ENCODE measurements around the gene PTPN22.
"Not testable (repeated sequence)": the region's sequence is repeated elsewhere in the genome, so short reads cannot be mapped to it uniquely, and the experiment has no call there.

Gene PTPN22

DNA sequence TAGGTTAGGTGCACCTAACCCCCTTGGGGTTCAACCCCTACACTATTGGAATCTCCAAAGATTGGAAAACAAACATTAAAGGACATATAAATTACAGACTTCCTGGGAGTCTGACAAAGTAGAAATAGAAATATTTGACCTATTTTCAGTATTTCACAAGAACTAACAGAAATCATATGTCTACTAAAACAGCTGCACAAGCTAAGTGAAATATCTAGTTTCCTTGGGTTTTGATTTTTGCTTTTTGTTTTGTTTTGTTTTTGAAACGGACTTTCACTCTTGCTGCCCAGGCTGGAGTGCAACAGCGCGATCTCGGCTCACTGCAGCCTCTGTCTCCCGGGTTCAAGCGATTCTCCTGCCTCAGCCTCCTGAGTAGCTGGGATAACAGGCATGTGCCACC, 18.8 kb downstream of the PTPN22 start:
- not testable (repeated sequence) for DNase-seq

DNA sequence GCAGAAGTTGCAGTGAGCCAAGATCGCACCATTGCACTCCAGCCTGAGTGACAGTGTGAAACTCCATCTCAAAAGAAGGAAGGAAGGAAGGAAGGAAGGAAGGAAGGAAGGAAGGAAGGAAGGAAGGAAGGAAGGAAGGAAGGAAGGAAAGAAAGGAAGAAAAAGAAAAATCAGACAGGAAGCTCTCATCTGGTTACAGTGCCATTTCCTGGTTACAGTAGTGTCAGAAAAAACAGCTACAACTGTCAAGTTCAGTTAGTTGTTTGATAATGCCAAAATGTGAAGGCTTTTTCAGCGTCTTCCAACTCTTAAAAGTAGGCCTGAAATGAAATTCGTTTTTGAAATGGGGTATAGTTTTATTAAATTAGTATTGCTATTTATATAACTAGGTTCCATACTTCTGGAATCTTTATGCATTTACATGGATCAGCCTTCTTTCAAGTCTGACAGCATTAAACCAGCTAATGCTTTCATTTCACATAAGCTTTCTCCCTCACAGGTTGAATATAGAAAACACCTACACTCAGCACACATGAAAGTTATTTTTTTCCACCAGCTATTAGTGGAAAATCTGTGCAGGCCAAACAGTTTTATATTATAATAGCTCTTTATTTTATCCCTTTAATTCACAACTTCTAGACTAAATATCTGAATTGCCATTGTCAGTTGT, 21.2 kb downstream of the PTPN22 start:
- DNase-seq: no peak

DNA sequence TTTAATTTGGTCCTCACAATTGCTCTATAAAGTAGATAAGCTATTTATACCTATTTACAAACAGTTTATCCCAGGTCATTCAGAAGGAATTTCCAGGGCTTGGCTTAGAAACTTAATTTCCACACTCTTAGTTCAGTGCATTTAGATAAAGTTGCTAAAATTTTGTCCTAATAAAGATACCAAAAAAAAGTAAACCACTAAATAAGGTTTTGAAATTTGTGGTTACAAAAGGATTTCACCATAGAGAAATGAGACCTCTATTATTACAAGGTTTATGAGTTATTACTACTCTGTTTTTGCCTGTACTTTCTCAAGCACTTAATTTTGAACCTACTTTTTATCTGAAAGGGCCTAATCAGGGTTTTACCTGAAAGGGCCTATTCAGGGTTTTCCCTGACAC, 22.4 kb downstream of the PTPN22 start:
- DNase-seq: no peak

DNA sequence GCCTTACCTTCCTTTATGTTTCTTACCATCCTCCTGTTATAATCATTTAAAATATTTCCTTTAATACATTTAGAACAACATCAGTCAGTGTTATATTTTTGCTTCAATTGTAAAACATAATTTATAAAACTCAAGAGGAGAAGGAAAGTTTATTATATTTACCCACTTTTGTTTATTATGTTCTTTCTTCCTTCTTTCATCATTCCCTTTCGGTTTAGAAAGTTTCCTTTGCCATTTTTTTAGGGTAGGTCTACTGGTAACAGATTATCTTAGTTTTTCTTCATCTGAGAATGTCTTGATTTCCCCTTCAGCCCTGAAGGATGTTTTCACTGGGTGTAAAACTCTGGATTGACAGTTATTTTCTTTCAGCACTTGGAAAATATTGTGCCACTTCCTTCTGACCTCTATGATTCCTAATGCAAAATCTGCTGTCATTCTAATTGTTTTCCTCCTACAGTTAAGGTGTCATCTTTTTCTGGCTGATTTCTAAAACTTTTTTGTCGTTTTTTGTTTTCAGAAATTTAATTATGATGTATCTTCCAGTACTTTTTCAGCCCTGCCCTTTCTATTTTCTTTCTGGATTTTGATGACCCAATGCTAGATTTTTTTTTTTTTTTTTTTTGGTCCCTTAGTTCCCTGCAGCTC, 25.0 kb downstream of the PTPN22 start:
- DNase-seq: no peak

DNA sequence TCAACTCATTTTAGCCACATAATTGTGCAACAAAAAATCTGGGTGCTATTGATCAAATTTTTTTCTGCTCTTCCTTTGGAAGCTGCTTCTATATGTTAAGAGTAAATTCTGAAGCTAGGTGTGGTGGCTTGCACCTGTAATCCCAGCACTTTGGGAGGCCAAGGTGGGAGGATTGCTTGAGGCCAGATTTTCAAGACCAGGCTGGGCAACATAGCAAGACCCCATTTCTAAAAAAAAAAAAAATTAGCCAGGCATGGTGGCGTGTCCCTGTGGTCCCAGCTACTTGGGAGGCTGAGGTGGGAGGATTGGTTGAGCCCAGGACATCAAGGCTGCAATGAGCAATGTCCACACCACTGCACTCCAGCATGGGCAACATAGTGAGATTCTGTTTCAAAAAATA, 35.0 kb downstream of the PTPN22 start:
- no peak for DNase-seq

DNA sequence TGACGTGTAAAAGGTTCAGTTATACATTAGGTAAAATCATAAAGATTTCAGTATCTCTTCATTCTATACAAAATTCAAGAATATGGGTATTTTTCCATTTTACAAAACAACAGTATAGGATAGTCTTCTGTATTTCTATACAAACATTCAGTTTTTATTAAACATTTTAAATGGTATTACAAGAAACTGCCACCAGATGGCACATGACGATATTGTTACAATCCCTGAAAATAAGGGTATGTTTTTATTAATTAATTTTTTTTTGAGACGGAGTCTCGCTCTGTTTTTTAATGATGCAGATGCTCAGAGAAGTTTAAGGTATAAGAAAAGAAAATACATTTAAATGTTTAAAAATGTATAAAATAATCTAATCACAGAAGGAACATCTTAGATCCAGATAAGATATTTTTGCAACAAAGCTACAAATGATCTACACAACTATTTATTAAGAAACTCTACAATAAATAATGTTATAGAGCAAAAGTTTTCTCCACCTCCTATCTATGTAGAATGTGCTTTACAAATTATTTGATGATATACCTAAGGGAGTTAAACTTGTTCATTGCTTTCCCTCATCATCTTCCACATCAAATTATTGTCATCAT, 35.7 kb downstream of the PTPN22 start:
- DNase-seq: peak in 2 of 51 donors; percentile 5 to 7

DNA sequence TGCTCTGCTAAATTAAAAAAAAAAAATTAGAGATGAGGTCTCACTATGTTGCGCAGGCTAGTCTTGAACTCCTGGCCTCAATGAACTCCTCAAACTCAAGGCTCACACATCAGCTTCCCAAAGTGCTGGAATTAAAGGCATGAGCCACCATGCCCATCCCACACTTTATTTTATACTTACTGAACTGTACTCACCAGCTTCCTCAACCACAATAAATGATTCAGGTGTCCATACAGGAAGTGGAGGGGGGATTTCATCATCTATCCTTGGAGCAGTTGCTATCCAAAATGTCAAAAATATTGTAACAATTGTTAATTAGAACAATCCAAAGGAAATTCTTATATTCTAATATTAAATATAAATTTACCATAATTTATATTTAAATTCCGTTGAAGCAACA, 36.8 kb downstream of the PTPN22 start:
- no peak for DNase-seq

DNA sequence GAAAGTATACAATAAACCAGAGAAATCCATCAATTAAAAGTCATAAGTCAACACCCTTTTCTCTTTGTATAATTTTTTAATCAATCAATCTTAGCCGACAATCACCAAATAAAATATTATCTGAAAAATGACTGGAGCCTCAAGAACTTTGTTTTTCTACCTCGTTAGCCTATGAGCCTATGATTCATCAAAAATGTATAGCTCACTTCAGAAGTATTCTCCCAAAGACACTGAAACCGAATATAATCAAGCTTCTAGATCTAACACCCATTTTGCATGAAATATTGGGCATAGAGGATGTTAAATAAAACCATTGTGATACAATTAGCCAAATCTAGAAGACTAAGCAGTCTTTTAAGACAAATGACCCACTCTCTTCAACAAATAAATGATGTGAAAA, 41.5 kb downstream of the PTPN22 start:
- DNase-seq: no peak

GRCh38 chr1:113821916-113822315, 49.6 kb downstream of the PTPN22 start:
- no peak for DNase-seq

GRCh38 chr1:113818578-113818977, 52.9 kb downstream of the PTPN22 start:
- DNase-seq: no peak

DNA sequence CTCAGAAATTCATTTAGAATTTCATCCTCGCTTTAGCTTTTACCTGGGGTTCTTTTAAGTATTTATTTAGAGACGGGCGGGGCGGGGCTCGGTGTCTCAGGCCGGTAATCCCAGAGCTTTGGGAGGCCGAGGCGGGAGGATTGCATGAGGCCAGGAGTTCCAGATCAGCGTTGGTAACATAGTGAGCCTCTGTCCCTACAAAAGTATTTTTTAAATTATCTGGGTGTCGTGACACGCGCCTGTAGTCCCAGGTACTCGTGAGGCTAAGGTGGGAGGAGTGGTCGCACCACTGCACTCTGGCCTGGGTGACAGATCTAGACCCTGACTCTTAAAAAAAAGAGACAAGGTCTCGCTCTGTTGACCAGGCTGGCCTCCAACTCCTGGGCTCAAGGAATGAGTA, 58.3 kb downstream of the PTPN22 start:
- no peak for DNase-seq

DNA sequence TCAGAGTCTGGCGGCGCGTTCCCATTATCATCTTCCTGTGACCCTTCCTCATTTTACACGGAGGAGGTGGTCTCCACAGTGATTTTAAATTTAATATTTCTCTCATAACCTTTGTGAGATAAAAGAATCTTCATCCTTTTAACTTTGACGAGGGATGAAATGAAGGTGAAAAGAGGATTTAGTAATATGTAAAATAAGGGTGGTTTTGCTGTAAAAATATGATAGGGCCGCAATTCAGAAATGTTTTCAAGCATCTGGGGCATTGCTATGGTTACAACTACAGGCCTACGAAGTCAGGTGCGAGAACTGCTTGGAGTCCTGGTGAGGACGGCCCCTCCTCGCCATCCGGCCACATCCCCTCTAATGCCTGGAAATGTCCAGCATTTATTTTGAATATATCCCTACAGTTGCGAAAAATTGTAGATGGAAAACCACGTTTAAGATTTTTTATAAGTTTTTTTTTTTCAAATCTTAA, 58.8 kb downstream of the PTPN22 start:
- DNase-seq: peak in 13 of 51 donors; percentile 1 to 47 (median 4)

DNA sequence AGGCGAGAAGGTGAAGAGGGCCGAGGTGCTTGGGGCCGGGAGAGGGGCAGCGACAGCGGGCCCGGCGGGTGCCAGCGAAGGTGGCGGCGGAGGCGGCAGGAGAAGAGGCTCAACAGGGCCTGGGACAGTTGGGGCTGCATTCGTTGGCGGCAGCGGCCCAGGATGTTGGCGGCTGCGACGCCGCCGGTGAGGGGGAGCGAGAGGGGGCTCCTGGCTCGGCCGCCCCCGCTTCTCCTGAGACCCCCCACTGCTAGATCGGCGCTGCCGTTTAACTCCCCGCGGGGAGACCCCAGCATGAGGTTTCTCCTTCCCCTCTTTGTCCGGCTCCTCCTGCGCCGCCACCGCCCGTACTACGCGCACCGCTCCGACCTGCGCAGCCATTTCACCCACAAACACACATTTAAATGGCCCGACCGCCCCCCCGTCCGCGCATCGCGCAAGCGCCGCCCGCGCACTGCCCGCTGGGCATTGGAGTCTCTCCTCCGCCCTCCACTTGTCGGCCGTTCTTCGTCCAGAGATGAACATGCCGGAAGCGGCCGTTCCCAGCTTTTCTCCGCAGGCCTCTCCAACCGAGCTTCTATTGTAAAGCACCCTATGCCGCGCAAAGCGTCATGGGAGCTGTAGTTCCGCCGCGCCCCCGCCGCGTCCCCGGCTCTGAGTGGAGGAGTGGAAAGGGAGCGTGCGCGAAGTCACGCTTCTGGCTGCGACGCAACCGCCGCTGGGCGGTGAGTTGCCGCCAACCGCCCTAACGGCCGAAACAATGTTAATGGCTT, 59.4 kb downstream of the PTPN22 start, which contains the start of gene RSBN1:
Gene RSBN1 (minus strand): TSS at position 589 of the 773 bp plus-strand sequence. CDS start 64 bp downstream, at position 525.
- DNase-seq: peak; percentile 81 to 100 (median 99)

DNA sequence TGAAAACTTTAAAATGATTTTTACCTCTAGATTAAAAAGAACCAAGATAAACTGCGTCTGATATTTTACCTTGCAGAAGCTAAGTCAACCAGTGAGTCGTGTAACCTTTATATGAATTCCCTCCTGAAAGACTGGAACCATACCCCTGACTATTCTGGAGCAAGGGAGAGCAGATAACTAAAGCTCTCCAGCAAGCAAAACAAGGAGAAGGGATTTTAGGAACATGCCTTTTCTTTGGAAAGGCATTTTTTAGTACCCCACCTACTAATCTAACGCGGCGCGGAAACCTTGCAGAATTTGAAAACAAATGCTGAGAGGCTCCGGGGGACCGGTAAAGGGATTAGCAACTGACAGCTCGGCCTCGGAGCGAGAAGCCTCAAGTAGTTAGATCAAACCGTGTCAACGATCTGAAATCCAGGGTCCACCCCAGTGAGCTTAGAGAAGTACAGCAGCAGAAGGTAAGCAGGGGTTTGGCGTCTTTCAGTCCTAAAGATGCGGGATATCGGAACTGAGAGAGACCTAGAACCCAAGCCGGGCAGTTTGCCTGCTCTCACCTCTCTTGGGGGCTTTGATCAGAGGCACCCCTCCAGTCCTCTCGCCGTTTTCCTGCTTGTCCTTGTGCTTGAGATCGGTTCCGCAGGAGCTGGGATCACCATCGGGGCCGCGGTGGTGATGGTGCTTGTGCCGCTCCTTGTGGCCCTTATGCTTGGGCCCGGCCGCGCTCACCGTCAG, 60.2 kb downstream of the PTPN22 start:
- peak in 21 of 51 donors; percentile 10 to 75 (median 47) for DNase-seq

- no peak for DNase-seq
Measured at GRCh38 chr1:113809670-113810602, 61.6 kb downstream of the PTPN22 start.

DNA sequence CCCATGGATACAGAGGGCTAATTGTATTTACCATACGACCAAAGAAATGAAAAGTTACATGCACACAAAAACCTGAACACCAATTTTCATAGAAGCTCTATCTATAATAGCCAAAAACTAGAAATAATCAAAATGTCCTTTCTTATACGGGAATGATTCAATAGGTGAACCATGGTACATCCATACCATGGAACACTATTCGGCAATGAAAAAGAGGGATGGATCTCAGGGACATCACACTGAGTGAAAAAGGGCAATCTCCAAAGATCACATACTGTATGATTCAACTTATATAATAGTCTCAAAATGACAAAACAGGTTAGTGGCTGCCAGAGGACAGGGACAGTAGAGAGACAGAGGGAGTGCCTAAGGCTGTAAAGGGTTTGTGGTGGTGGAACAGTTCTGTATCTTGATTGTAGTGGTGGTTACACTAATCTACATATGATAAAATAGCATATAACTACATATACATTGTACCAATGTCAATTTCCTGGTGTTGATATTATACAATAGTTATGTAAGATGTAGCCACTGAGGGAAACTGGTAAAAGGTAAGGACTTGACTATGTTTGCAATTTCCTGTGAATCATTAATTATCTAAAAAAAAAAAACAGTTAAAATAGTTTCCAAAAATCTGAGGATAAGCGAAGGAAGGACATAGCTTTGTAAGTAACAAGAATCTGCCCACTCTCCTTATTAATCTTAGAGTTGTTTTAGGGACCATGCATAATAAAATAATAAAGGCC, 62.9 kb downstream of the PTPN22 start:
- DNase-seq: no peak

GRCh38 chr1:113805639-113806038, 65.9 kb downstream of the PTPN22 start:
- no peak for DNase-seq

DNA sequence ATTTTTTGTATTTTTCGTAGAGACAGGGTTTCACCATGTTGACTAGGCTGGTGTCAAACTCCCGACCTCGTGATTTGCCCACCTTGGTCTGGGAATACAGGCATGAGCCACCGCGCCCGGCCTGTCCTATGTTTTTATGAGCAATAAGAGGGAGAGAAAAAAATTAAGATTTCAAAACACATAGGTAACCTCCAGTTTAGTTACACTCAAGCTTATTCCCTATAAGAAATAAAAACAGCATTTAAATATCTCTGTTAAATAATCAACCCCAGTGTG, 66.3 kb downstream of the PTPN22 start:
- no peak for DNase-seq

DNA sequence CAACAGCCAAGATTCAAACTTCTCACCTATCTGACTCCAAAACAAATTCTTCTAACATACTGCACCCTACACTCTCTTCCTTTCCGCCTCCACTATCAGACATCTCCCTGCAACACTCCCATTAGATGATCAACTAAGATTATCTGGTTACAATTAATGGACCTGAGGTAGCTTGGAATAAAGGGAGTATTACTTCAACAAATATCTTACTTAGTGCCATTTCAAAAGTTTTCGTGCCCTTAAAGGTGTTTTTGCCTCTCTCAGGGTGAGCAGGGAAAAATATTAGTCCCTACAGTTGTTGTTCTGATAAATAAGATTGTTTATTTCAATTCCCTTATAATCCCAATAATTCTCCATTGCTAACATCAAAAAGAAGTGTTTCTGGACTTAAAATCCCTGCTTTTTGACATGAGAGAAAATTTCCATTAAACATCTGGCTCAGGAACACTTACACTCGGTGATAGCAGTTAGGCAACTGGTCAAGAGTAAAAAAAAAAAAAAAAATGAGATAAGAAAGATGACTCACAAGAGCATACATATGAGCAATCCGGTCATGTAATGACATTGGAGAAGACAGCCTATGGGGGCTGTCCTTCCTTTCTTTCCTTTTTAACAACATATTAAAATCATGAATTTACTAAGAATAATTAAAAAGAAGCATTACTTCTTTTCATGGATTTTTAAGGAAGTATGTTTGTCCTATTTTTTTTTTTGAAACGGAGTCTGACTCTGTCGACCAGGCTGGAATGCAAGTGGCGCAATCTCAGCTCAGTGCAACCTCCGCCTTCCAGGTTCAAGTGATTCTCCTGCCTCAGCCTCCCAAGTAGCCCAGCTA, 66.9 kb downstream of the PTPN22 start:
- DNase-seq: no peak

Measured in hypothalamus (tissue), 51 donors.